B cell (primary cell): ENCODE results near the gene ARHGEF4.

Experiments
- CTCF ChIP-seq: fragments of 200-600 bp; IDR thresholded peaks from one replicate; pipeline ENCODE4 v1.8.0; 2022; ENCODE audit warnings: antibody characterized with exemption, mild to moderate bottlenecking
- EZH2 ChIP-seq: IDR thresholded peaks from 2 replicates; pipeline ENCODE4 v1.6.1; 2012; ENCODE audit warnings: borderline replicate concordance, low read depth, mild to moderate bottlenecking, moderate library complexity, low read length; ENCODE audit not compliant: insufficient read depth, poor library complexity, severe bottlenecking

- TF ChIP-seq CTCF: no peak
- TF ChIP-seq EZH2: no peak
These were observed 126.6 kb downstream of the ARHGEF4 start for GRCh38 chr2:130963196-130963848.
